Neural cell (in vitro differentiated cells): ENCODE measurements around the gene NUP54.

ENCODE experiments used
- CTCF ChIP-seq: fragments of 450-650 bp; IDR thresholded peaks from 2 replicates; pipeline ENCODE4 v1.5.1; 2014; ENCODE audit warnings: antibody characterized with exemption, mild to moderate bottlenecking, moderate library complexity; ENCODE audit not compliant: poor library complexity, severe bottlenecking
- EP300 ChIP-seq: fragments of 450-650 bp; conservative IDR thresholded peaks from 2 replicates; pipeline ENCODE4 v1.6.1; 2014; ENCODE audit warnings: antibody characterized with exemption, mild to moderate bottlenecking, moderate library complexity; ENCODE audit not compliant: poor library complexity, severe bottlenecking
- EZH2 ChIP-seq: fragments of 200-600, 300-800 bp; shearing (Covaris generic), sonication (generic); IDR thresholded peaks from 2 replicates; pipeline ENCODE4 v1.6.1; 2014; ENCODE audit warnings: antibody characterized with exemption, low read length, borderline replicate concordance, mild to moderate bottlenecking; ENCODE audit not compliant: insufficient read depth, poor library complexity, severe bottlenecking
- POLR2AphosphoS5 ChIP-seq: IDR thresholded peaks from 2 replicates; pipeline ENCODE4 v1.6.1; 2012
- RAD21 ChIP-seq: fragments of 450-650 bp; conservative IDR thresholded peaks from 2 replicates; pipeline ENCODE4 v1.6.1; 2014; ENCODE audit warnings: antibody characterized with exemption, mild to moderate bottlenecking, moderate library complexity
- TAF1 ChIP-seq: IDR thresholded peaks from 2 replicates; pipeline ENCODE4 v1.6.1; 2012; ENCODE audit warnings: low read depth
- TF ChIP-seq, protein P1 (sequence below): IDR thresholded peaks from 2 replicates; pipeline ENCODE4 v1.6.1; 2012; ENCODE audit warnings: borderline replicate concordance

- TF ChIP-seq EZH2 (no peak), CTCF (no peak), POLR2AphosphoS5 (no peak), EP300 (no peak), RAD21 (no peak), TAF1 (no peak)
- TF ChIP-seq, protein P1, sequence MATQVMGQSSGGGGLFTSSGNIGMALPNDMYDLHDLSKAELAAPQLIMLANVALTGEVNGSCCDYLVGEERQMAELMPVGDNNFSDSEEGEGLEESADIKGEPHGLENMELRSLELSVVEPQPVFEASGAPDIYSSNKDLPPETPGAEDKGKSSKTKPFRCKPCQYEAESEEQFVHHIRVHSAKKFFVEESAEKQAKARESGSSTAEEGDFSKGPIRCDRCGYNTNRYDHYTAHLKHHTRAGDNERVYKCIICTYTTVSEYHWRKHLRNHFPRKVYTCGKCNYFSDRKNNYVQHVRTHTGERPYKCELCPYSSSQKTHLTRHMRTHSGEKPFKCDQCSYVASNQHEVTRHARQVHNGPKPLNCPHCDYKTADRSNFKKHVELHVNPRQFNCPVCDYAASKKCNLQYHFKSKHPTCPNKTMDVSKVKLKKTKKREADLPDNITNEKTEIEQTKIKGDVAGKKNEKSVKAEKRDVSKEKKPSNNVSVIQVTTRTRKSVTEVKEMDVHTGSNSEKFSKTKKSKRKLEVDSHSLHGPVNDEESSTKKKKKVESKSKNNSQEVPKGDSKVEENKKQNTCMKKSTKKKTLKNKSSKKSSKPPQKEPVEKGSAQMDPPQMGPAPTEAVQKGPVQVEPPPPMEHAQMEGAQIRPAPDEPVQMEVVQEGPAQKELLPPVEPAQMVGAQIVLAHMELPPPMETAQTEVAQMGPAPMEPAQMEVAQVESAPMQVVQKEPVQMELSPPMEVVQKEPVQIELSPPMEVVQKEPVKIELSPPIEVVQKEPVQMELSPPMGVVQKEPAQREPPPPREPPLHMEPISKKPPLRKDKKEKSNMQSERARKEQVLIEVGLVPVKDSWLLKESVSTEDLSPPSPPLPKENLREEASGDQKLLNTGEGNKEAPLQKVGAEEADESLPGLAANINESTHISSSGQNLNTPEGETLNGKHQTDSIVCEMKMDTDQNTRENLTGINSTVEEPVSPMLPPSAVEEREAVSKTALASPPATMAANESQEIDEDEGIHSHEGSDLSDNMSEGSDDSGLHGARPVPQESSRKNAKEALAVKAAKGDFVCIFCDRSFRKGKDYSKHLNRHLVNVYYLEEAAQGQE = no peak
These were observed 40.0 kb upstream of the NUP54 start for GRCh38 chr4:76188149-76188548.
